ENCODE data around the gene P2RX1. TPM values are rescaled to one million over a fixed set of nuclear protein-coding genes. Genes with fewer than 3 reads are reported as not detected.

Gene P2RX1
- total RNA-seq, 1 donor from 2014 or later = 8.7 TPM

DNA sequence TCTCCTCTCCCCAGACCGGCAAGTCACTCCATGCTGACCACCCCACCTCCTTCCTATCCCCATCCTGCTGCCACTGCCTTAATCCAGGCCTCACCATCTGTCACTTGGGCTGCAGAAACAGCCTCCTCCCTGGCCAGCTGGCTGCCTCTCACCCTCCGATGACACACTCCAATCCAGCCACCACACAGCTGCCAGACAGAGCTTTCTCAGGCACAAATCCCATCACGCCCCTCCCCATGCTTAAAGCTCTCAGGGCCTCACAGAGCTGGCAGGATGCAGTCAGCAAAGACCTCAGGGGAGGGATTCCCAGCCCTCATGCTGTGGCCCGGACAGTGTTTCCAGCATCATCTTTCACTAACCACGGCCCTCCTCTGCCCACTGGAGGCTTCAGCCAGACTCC, 37.1 kb downstream of the P2RX1 start:
- Histone ChIP-seq H3K27me3 (ENCODE audit: low read depth) (no peaks in the 10 kb centered on the region), H3K4me1 (no peaks in the 10 kb centered on the region), H3K4me3 (no peak overlapping the region), H3K36me3 (peaks cover 45% of the 10 kb centered on the region), H3K9me3 (no peaks in the 10 kb centered on the region), H3K27ac (no peak overlapping the region)
- TF ChIP-seq, protein P1, sequence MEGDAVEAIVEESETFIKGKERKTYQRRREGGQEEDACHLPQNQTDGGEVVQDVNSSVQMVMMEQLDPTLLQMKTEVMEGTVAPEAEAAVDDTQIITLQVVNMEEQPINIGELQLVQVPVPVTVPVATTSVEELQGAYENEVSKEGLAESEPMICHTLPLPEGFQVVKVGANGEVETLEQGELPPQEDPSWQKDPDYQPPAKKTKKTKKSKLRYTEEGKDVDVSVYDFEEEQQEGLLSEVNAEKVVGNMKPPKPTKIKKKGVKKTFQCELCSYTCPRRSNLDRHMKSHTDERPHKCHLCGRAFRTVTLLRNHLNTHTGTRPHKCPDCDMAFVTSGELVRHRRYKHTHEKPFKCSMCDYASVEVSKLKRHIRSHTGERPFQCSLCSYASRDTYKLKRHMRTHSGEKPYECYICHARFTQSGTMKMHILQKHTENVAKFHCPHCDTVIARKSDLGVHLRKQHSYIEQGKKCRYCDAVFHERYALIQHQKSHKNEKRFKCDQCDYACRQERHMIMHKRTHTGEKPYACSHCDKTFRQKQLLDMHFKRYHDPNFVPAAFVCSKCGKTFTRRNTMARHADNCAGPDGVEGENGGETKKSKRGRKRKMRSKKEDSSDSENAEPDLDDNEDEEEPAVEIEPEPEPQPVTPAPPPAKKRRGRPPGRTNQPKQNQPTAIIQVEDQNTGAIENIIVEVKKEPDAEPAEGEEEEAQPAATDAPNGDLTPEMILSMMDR (IDR thresholded peaks at IDR 0.05) = no peak
- no peak for DNase-seq
- ATAC-seq = peak in 1 of 2 donors; percentile 4
- intact Hi-C loops (cut with DNase I) = no loop called here

DNA sequence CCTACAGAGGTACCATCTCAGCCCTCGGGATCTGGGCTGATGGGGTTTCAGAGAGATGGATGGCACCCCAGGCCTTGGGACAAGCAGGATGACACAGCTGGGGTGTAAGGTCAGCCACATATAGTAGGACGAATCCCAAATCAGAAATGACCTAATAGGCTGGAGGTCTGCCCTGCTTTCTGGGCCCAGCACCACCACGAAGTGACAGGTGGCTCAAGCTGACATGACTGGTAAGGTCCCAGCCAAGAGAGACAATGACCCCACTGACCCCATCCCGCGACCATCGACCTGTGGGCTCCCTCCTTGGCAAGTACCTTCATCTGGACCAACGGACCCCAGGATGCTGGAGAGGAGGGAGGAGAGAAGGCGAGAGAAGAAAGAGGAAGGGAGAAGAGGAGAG, 39.0 kb downstream of the P2RX1 start:
- intact Hi-C loops (cut with DNase I) = no loop called here
- H3K27me3 ChIP-seq (ENCODE audit: low read depth) = no peaks in the 10 kb centered on the region
- peaks cover 45% of the 10 kb centered on the region for H3K36me3 ChIP-seq
- ATAC-seq (no peak), DNase-seq (no peak)
- no peak overlapping the region for H3K4me3 ChIP-seq
- TF ChIP-seq, protein P1 (IDR thresholded peaks at IDR 0.05) = no peak
- no peak overlapping the region for H3K27ac ChIP-seq
- H3K9me3 ChIP-seq = no peaks in the 10 kb centered on the region
- H3K4me1 ChIP-seq = no peaks in the 10 kb centered on the region

DNA sequence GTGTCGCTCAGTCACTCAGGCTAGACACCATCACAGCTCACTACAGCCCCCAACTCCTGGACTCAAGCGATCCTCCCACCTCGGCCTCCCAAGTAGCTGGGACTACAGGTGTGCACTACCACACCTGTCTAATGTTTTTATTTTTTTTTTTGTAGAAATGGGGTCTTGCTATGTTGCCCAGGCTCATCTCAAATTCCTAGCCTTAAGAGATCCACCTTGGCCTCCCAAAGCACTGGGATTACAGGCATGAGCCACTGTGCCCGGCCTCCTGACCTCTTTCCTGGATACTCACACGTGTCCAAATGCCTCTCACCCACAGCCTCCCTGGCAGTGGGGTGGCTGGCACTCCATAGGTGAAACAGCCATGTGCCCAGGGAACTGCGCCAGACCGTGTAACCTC, 40.9 kb downstream of the P2RX1 start:
- TF ChIP-seq, protein P1 (IDR thresholded peaks at IDR 0.05) = no peak

GRCh38 chr17:3873862-3874261, 42.4 kb downstream of the P2RX1 start:
- Histone ChIP-seq H3K4me1 (peaks cover 5% of the 10 kb centered on the region), H3K4me3 (no peak overlapping the region), H3K36me3 (peaks cover 41% of the 10 kb centered on the region), H3K9me3 (no peaks in the 10 kb centered on the region), H3K27me3 (ENCODE audit: low read depth) (no peaks in the 10 kb centered on the region), H3K27ac (no peak overlapping the region)
- ATAC-seq (no peak), DNase-seq (no peak)
- TF ChIP-seq, protein P1 (IDR thresholded peaks at IDR 0.05) = no peak
- intact Hi-C loops (cut with DNase I) = no loop called here

More for the DNA sequence above, 40.9 kb downstream of the P2RX1 start:
- H3K27me3 ChIP-seq (ENCODE audit: low read depth) = no peaks in the 10 kb centered on the region
- H3K36me3 ChIP-seq = peaks cover 46% of the 10 kb centered on the region
- H3K4me3 ChIP-seq = no peak overlapping the region
- intact Hi-C loops (cut with DNase I) = no loop called here
- ATAC-seq (no peak), DNase-seq (no peak)
- peaks cover 5% of the 10 kb centered on the region for H3K4me1 ChIP-seq
- H3K9me3 ChIP-seq = no peaks in the 10 kb centered on the region
- H3K27ac ChIP-seq = no peak overlapping the region

DNA sequence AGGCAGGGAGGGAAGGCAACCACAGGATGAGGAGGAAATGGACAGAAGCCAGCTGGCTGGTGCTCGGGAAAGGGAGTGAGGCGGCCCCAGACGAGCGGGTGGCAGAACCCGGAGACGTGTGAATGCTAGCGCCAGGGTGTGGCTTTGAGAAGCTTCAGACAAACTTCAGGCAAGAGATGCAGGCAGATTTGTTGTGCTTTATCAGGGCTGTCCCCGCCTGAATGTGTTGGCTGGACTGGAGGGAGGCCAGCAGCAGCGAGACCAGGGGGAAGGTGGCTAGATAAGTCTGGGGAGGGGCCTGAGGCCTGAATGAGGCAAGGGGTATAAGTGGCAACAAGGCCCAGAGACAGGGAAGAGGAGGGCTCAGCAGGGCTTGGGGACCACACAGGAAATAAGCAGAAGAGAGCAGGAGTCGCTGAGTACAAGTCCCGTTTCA, 45.4 kb downstream of the P2RX1 start:
- H3K27me3 ChIP-seq (ENCODE audit: low read depth) = no peaks in the 10 kb centered on the region
- ATAC-seq (no peak), DNase-seq (peak; percentile 46)
- peaks cover 31% of the 10 kb centered on the region for H3K36me3 ChIP-seq
- H3K4me3 ChIP-seq = no peak overlapping the region
- no peaks in the 10 kb centered on the region for H3K9me3 ChIP-seq
- H3K4me1 ChIP-seq = peaks cover 5% of the 10 kb centered on the region
- TF ChIP-seq, protein P1 (IDR thresholded peaks at IDR 0.05) = no peak
- intact Hi-C loops (cut with DNase I) = no loop called here
- H3K27ac ChIP-seq = no peak overlapping the region

DNA sequence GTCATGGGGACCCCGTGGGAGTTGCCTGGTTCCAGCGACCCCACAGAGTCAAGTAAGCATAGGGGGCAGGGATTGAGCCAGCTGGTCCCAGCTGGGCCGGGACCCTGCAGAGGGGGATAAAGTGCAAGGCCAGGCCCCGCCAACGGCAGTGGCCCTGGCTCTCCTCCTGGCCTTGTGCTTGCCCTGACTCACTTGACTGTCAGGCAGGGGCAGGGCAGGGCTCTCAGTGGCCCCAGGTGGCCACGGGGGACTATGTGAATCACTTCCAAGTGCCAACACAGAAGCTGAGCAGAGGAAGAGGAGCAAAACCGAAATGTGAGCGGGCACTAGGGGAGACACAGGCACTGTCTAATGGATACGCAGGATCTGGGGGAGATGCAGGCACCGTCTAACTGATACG, 48.7 kb downstream of the P2RX1 start:
- intact Hi-C loops (cut with DNase I) = no loop called here
- DNase-seq = no peak

More for the DNA sequence above, 48.7 kb downstream of the P2RX1 start:
- H3K36me3 ChIP-seq = peaks cover 11% of the 10 kb centered on the region
- H3K9me3 ChIP-seq = no peaks in the 10 kb centered on the region
- H3K4me1 ChIP-seq = peaks cover 5% of the 10 kb centered on the region
- H3K27me3 ChIP-seq (ENCODE audit: low read depth) = no peaks in the 10 kb centered on the region
- TF ChIP-seq, protein P1 (IDR thresholded peaks at IDR 0.05) = no peak
- no peak overlapping the region for H3K27ac ChIP-seq
- no peak for ATAC-seq
- H3K4me3 ChIP-seq = no peak overlapping the region

Measured in lower lobe of right lung (tissue), 2 donors.